Activated CD8-positive, alpha-beta T cell treated with anti-CD3 and anti-CD28 coated beads, Interleukin-2, amount 10 ng/mL, durations not matched to agents 7 days and 5 days (primary cell): ENCODE results near the gene CDK4. TPM values are rescaled to one million over a fixed set of nuclear protein-coding genes. Genes with fewer than 3 reads are reported as not detected.
A peak's percentile ranks its signal among the peaks of the same experiment; 100 is the strongest.

ENCODE experiments used
- ATAC-seq: fragments of 150-1000 bp; cut with Tn5 transposase; one replicate; pipeline ENCODE4 v1.10.0; 2021; ENCODE audit warnings: moderate library complexity
- CTCF ChIA-PET: fragments of 350-600 bp; sonication (Branson Sonifier 250); formaldehyde crosslinking; loops from one replicate; lab custom pipeline; 2021; ENCODE audit warnings: antibody characterized with exemption; lab: Charles Lee
- POLR2A ChIA-PET: fragments of 350-600 bp; sonication (Branson Sonifier 250); formaldehyde crosslinking; loops from one replicate; lab custom pipeline; 2021; ENCODE audit warnings: antibody characterized with exemption; lab: Charles Lee
- DNase-seq: peaks from one replicate; pipeline ENCODE4 v3.0.0-alpha.2; 2020
- H3K27ac Mint-ChIP-seq: one replicate; pipeline ENCODE4 v1.8.0; 2021; ENCODE audit warnings: mild to moderate bottlenecking, mixed read lengths
- H3K27me3 Mint-ChIP-seq: one replicate; pipeline ENCODE4 v1.8.0; 2021; ENCODE audit warnings: low read depth, mixed read lengths
- H3K36me3 Mint-ChIP-seq: one replicate; pipeline ENCODE4 v1.8.0; 2021; ENCODE audit warnings: low read depth, mixed read lengths
- H3K4me1 Mint-ChIP-seq: one replicate; pipeline ENCODE4 v1.8.0; 2021; ENCODE audit warnings: low read depth, mixed read lengths
- H3K4me3 Mint-ChIP-seq: one replicate; pipeline ENCODE4 v1.8.0; 2021; ENCODE audit warnings: mild to moderate bottlenecking, mixed read lengths
- H3K9me3 Mint-ChIP-seq: one replicate; pipeline ENCODE4 v1.8.0; 2022; ENCODE audit warnings: mixed read lengths; ENCODE audit not compliant: insufficient read depth
- total RNA-seq, 2 experiments: library from RNA; stranded (reverse); gene quantifications; one replicate each; pipeline ENCODE4 v1.2.3, GENCODE V29; 2021

The CDK4 gene
- total RNA-seq, 2 experiments from 2014 or later: 132 to 146 TPM

- H3K9me3 Mint-ChIP-seq: no peaks in the 10 kb centered on the region
- CTCF ChIA-PET: interaction anchor here (0.8 to 3.0 kb wide), 34 partner anchors 9 to 298 kb away, joined by 3 to 72 read pairs (median 5); partner anchors contain the start of genes CYP27B1, EEF1AKMT3, METTL1 and PIP4K2C
- peaks cover 14% of the 10 kb centered on the region for H3K36me3 Mint-ChIP-seq
- peak overlapping the region; percentile 79 for H3K4me3 Mint-ChIP-seq
- peak; percentile 81 for DNase-seq
- peaks cover 40% of the 10 kb centered on the region for H3K4me1 Mint-ChIP-seq
- POLR2A ChIA-PET: interaction anchor here (0.5 to 1.2 kb wide), 5 partner anchors 10 to 63 kb away, joined by 3 to 6 read pairs (median 4); partner anchors contain the start of genes CYP27B1, EEF1AKMT3 and METTL1
- no peaks in the 10 kb centered on the region for H3K27me3 Mint-ChIP-seq
- ATAC-seq: peak; percentile 24
- H3K27ac Mint-ChIP-seq: peak overlapping the region; percentile 54
Measured at GRCh38 chr12:57756406-57757341, 4.6 kb upstream of the CDK4 start.

DNA sequence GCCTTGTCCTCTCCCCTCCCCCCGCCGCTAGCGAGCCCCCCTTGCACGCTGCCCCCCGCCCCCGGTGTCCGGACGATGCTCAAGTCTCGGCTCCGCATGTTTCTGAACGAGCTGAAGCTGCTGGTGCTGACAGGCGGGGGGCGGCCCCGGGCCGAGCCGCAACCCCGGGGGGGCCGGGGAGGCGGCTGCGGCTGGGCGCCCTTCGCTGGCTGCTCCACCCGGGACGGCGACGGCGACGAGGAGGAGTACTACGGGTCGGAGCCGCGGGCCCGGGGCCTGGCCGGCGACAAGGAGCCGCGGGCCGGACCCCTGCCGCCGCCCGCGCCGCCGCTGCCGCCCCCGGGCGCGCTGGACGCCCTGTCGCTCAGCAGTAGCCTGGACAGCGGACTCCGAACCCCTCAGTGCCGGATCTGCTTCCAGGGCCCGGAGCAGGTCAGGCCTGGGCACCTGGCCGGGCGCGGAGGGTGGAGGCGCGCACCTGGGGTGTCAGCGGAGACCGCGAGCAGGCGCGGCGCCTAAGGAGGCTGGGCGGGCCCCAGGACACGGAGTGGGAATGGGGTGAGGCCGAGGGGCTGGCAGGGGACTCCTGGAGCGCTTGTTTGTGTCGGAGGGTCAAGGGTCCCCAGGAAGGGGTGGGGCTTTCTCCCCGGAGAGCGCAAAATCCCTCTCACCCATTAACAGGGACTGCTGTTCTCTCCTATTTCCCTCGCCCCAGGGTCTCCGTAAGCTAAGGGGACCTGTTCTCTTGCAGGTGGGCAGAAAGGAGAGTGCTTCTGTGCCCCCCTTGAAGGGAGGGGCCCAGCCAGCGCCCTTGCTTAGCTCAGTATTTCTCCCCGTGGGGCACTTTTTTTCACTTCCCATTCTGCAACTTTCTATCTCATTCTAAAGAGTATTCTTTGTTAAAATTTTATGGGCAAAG, 3.6 kb upstream of the CDK4 start:
- ATAC-seq (no peak), DNase-seq (peak; percentile 48)
- Mint-ChIP-seq H3K4me3 (peak overlapping the region; percentile 79), H3K4me1 (peaks cover 48% of the 10 kb centered on the region), H3K27ac (peak overlapping the region; percentile 54), H3K9me3 (no peaks in the 10 kb centered on the region), H3K27me3 (no peaks in the 10 kb centered on the region), H3K36me3 (peaks cover 23% of the 10 kb centered on the region)
- POLR2A ChIA-PET: interaction anchor here (0.5 to 1.2 kb wide), 4 partner anchors 11 to 236 kb away, joined by 3 to 6 read pairs (median 4); partner anchors contain the start of genes CYP27B1, DDIT3, EEF1AKMT3 and METTL1
- CTCF ChIA-PET: interaction anchor here (0.8 to 3.0 kb wide), 25 partner anchors 11 to 297 kb away, joined by 3 to 72 read pairs (median 7); partner anchors contain the start of genes CYP27B1, EEF1AKMT3, METTL1 and TSPAN31

- Mint-ChIP-seq H3K9me3 (no peaks in the 10 kb centered on the region), H3K4me1 (peaks cover 54% of the 10 kb centered on the region), H3K27me3 (no peaks in the 10 kb centered on the region), H3K36me3 (peaks cover 29% of the 10 kb centered on the region), H3K27ac (no peak overlapping the region), H3K4me3 (peak overlapping the region; percentile 24)
- ChIA-PET POLR2A (no interaction called here), CTCF (interaction anchor here (2.6 to 3.0 kb wide), 2 partner anchors 12 to 149 kb away, joined by 46 to 72 read pairs; partner anchors contain the start of gene CYP27B1)
- DNase-seq: no peak
- no peak for ATAC-seq
Measured at GRCh38 chr12:57755194-57755453, 3.0 kb upstream of the CDK4 start.

DNA sequence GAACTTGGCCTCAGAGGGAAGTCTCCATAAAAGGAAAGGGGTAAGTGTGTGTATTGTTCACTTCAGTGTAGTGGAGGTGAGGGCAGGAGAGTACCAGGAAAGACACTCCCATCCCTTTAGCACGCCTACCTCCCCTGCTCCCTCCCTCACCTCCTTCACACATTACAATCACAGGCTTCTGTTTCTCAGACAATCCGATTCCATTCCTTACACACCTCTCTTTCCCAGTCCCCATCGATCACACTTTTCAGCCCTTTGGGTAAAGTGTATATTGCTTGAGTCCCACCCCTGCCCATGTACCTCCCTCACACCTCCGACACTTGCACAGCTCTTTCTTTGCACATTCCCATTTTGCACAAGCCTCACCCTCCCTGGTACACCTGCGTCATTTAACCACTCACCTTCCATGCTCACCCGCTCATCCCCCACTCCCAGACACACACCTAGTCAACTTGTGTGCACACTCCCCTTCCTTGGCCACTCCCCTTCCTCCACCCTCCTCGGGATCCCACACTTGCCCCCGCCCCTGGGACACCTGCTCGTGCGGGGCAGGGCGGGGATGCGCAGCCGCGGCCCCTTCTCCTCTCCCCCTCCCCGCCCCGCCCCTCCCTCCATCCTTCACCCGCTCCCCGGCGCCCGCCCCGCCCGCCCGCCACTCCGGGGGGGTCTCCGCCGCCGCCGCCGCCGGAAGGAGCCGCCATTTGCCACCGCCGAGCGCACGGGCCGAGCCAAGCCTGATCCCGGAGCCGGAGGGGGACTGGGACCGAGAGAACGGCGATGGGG, 2.5 kb upstream of the CDK4 start, which contains the start of gene MARCHF9:
MARCHF9 (plus strand) TSS at position 693 of the 783 bp plus-strand sequence. CDS start 426 bp downstream, outside the sequence.
- no peaks in the 10 kb centered on the region for H3K27me3 Mint-ChIP-seq
- H3K4me1 Mint-ChIP-seq: peaks cover 54% of the 10 kb centered on the region
- ChIA-PET POLR2A (no interaction called here), CTCF (interaction anchor here (0.9 to 3.0 kb wide), 7 partner anchors 9 to 150 kb away, joined by 3 to 72 read pairs (median 4); partner anchors contain the start of genes CYP27B1, TSFM and TSPAN31)
- H3K36me3 Mint-ChIP-seq: peaks cover 30% of the 10 kb centered on the region
- peak within 1 kb of the TSS; percentile 80 for H3K4me3 Mint-ChIP-seq
- DNase-seq (peak; percentile 90), ATAC-seq (peak; percentile 46)
- H3K27ac Mint-ChIP-seq: peak within 1 kb of the TSS; percentile 81
- no peaks in the 10 kb centered on the region for H3K9me3 Mint-ChIP-seq

DNA sequence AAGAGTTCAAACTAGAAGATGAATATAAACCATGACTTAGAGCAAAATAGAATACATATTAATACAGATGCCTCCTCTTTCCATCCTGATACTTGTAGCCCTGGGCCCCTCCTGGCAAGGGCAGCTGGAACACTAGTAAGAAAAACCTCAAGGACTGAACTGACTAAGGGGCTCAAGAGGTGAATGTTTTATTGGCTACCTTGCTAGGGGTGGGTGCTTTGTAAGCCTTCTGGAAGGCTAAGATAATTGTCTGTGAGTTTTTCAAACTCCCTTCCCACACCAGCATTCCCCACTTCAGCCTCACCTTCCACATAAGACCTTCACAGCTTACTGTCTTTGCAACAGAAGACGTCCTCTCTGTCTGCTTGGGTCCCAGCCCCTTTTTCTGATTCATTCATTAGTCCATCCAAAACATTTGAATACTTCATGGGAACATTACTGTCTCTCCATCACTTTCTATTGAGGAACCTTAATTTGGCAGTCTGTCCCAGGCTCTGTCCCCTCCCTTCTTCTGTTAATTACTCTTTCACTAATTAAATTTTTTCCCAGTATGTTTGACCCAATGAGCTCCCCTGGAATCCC, 1.7 kb upstream of the CDK4 start:
- no peaks in the 10 kb centered on the region for H3K9me3 Mint-ChIP-seq
- no peaks in the 10 kb centered on the region for H3K27me3 Mint-ChIP-seq
- no peak for ATAC-seq
- CTCF ChIA-PET: interaction anchor here (0.9 to 1.4 kb wide), 5 partner anchors 9 to 29 kb away, joined by 3 to 5 read pairs (median 3); partner anchors contain the start of genes TSFM and TSPAN31
- H3K36me3 Mint-ChIP-seq: peaks cover 34% of the 10 kb centered on the region
- no peak for DNase-seq
- peak overlapping the region; percentile 81 for H3K27ac Mint-ChIP-seq
- H3K4me1 Mint-ChIP-seq: peaks cover 54% of the 10 kb centered on the region
- H3K4me3 Mint-ChIP-seq: peak overlapping the region; percentile 80
- POLR2A ChIA-PET: no interaction called here

- ATAC-seq: no peak
- CTCF ChIA-PET: interaction anchor here (0.7 to 1.2 kb wide), 2 partner anchors 10 to 11 kb away, joined by 4 to 5 read pairs; no protein-coding TSS in a partner anchor
- POLR2A ChIA-PET: interaction anchor here (1.0 kb wide), 2 partner anchors 11 to 12 kb away, joined by 3 to 4 read pairs; no protein-coding TSS in a partner anchor
- DNase-seq: no peak
- Mint-ChIP-seq H3K27me3 (no peaks in the 10 kb centered on the region), H3K9me3 (no peaks in the 10 kb centered on the region), H3K27ac (peak overlapping the region; percentile 86), H3K4me3 (peak overlapping the region; percentile 94), H3K4me1 (peaks cover 54% of the 10 kb centered on the region), H3K36me3 (peaks cover 39% of the 10 kb centered on the region)
Measured at GRCh38 chr12:57752668-57753000, 524 bp upstream of the CDK4 start.

DNA sequence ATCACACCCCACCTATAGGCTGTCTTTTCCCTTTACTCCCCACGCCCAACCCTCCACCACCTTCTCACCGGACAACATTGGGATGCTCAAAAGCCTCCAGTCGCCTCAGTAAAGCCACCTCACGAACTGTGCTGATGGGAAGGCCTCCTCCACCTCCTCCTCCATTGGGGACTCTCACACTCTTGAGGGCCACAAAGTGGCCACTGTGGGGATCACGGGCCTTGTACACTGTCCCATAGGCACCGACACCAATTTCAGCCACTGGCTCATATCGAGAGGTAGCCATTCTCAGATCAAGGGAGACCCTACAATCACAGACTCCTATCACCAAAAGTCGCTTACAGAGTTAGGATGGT, 700 bp downstream of the CDK4 start:
- H3K4me1 Mint-ChIP-seq: peaks cover 51% of the 10 kb centered on the region
- H3K27me3 Mint-ChIP-seq: no peaks in the 10 kb centered on the region
- H3K27ac Mint-ChIP-seq: peak overlapping the region; percentile 86
- H3K9me3 Mint-ChIP-seq: no peaks in the 10 kb centered on the region
- no peak for DNase-seq
- ChIA-PET POLR2A (interaction anchor here (1.0 kb wide), 1 partner anchor 13 kb away, joined by 3 read pairs; no protein-coding TSS in a partner anchor), CTCF (interaction anchor here (0.7 to 1.2 kb wide), 3 partner anchors 10 to 168 kb away, joined by 3 to 5 read pairs (median 3); no protein-coding TSS in a partner anchor)
- no peak for ATAC-seq
- H3K36me3 Mint-ChIP-seq: peaks cover 45% of the 10 kb centered on the region
- H3K4me3 Mint-ChIP-seq: peak overlapping the region; percentile 94

GRCh38 chr12:57750561-57751431, 1.3 kb downstream of the CDK4 start:
- CTCF ChIA-PET: interaction anchor here (1.2 to 1.4 kb wide), 3 partner anchors 9 to 167 kb away, joined by 3 to 8 read pairs (median 5); no protein-coding TSS in a partner anchor
- DNase-seq (no peak), ATAC-seq (no peak)
- peak overlapping the region; percentile 86 for H3K27ac Mint-ChIP-seq
- no peaks in the 10 kb centered on the region for H3K9me3 Mint-ChIP-seq
- H3K27me3 Mint-ChIP-seq: no peaks in the 10 kb centered on the region
- POLR2A ChIA-PET: interaction anchor here (0.7 kb wide), 1 partner anchor 50 kb away, joined by 3 read pairs; no protein-coding TSS in a partner anchor
- peaks cover 47% of the 10 kb centered on the region for H3K36me3 Mint-ChIP-seq
- peak overlapping the region; percentile 94 for H3K4me3 Mint-ChIP-seq
- peaks cover 53% of the 10 kb centered on the region for H3K4me1 Mint-ChIP-seq

DNA sequence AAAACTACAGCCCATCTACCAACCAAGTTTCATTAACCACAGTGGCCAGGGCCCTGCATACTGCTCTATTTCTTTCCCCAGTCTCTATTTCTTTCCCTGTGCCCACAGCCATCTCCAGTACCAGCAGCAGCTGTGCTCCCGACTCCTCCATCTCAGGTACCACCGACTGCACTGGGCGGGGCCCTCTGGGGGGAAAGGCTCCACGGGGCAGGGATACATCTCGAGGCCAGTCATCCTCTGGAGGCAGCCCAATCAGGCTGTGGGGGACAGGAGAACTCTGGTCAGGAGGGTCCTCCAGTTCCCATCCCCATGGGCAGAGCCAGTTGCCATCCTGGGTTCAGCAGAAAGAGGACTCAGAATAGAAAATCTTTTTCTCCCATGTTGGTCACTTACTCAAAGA, 3.0 kb downstream of the CDK4 start:
- ChIA-PET CTCF (no interaction called here), POLR2A (no interaction called here)
- Mint-ChIP-seq H3K4me3 (no peak overlapping the region), H3K36me3 (peaks cover 47% of the 10 kb centered on the region), H3K4me1 (peaks cover 61% of the 10 kb centered on the region), H3K9me3 (no peaks in the 10 kb centered on the region), H3K27ac (peak overlapping the region; percentile 42), H3K27me3 (no peaks in the 10 kb centered on the region)
- ATAC-seq (no peak), DNase-seq (no peak)
